SK-N-SH treated with all-trans-retinoic acid at 6 μM for 48 hours (cell line): ENCODE measurements around the gene TROAP.

Experiments
- ARNTL ChIP-seq: fragments of 450-650 bp; formaldehyde crosslinking; IDR thresholded peaks from 2 replicates; pipeline ENCODE4 v1.5.0; 2020; ENCODE audit warnings: low read depth, mild to moderate bottlenecking, moderate library complexity, borderline replicate concordance
- CREB5 ChIP-seq: fragments of 250-450 bp; sonication (Bioruptor Pico); IDR thresholded peaks from 2 replicates; pipeline ENCODE4 v1.5.1; 2020; ENCODE audit warnings: low read depth, mild to moderate bottlenecking, moderate library complexity
- CSDC2 ChIP-seq: fragments of 250-450 bp; sonication (Bioruptor Pico); IDR thresholded peaks from 2 replicates; pipeline ENCODE4 v1.5.0; 2020; ENCODE audit warnings: mild to moderate bottlenecking, moderate library complexity
- ISL1 ChIP-seq: fragments of 250-450 bp; sonication (Bioruptor Pico); IDR thresholded peaks from 2 replicates; pipeline ENCODE4 v2.1.2; 2022; ENCODE audit warnings: mild to moderate bottlenecking, moderate library complexity
- PATZ1 ChIP-seq: fragments of 250-450 bp; sonication (Bioruptor Pico); IDR thresholded peaks from 2 replicates; pipeline ENCODE4 v1.8.0; 2020; ENCODE audit warnings: mild to moderate bottlenecking, moderate library complexity, borderline replicate concordance
- RARB ChIP-seq: fragments of 250-450 bp; sonication (Bioruptor Pico); IDR thresholded peaks from 2 replicates; pipeline ENCODE4 v1.8.0; 2021; ENCODE audit warnings: mild to moderate bottlenecking, moderate library complexity
- SNAI2 ChIP-seq: fragments of 250-450 bp; sonication (Bioruptor Pico); IDR thresholded peaks from 2 replicates; pipeline ENCODE4 v1.5.0; 2020; ENCODE audit warnings: mild to moderate bottlenecking, moderate library complexity
- ZFP3 ChIP-seq: fragments of 250-450 bp; sonication (Bioruptor Pico); IDR thresholded peaks from 2 replicates; pipeline ENCODE4 v1.5.0; 2020; ENCODE audit warnings: mild to moderate bottlenecking, moderate library complexity
- ZFP30 ChIP-seq: fragments of 450-650 bp; formaldehyde crosslinking; IDR thresholded peaks from 2 replicates; pipeline ENCODE4 v1.5.0; 2022; ENCODE audit warnings: mild to moderate bottlenecking, moderate library complexity
- ZNF70 ChIP-seq: fragments of 450-650 bp; formaldehyde crosslinking; IDR thresholded peaks from 2 replicates; pipeline ENCODE4 v1.5.0; 2020; ENCODE audit warnings: mild to moderate bottlenecking, moderate library complexity
- TF ChIP-seq, protein P1 (sequence below): fragments of 250-450 bp; sonication (Bioruptor Pico); IDR thresholded peaks from 2 replicates; pipeline ENCODE4 v1.5.1; 2021; ENCODE audit warnings: mild to moderate bottlenecking, moderate library complexity
- TF ChIP-seq, protein P2 (sequence below): fragments of 250-450 bp; sonication (Bioruptor Pico); IDR thresholded peaks from 2 replicates; pipeline ENCODE4 v1.8.0; 2021; ENCODE audit warnings: low read depth, mild to moderate bottlenecking, moderate library complexity, borderline replicate concordance

DNA sequence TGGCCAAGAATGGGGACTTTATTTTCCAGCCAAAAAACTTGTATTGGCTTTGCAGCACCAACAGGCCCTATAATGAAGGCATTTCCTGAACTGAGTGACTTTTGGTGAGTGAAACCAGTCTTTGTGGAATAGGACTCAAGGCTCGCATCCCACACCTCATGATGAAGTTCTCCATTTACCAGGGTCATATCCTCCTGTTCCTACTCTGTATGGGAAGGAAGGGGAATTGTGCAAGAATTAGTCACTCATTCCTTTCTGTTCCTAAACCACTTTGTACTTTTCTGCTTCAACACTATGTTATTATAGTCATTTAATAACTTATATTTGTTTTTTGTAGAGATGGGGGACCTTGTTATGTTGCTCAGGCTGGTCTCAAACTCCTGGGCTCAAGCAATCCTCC lies 41.9 kb downstream of the TROAP start:
- TF ChIP-seq ARNTL (CRISPR knock-in tag) (no peak), ZFP3 (CRISPR knock-in tag) (no peak), PATZ1 (CRISPR knock-in tag) (no peak), CSDC2 (no peak), CREB5 (CRISPR knock-in tag) (no peak), ZFP30 (no peak), ISL1 (CRISPR knock-in tag) (no peak), SNAI2 (no peak), RARB (CRISPR knock-in tag) (no peak), ZNF70 (no peak)
- TF ChIP-seq, protein P1, sequence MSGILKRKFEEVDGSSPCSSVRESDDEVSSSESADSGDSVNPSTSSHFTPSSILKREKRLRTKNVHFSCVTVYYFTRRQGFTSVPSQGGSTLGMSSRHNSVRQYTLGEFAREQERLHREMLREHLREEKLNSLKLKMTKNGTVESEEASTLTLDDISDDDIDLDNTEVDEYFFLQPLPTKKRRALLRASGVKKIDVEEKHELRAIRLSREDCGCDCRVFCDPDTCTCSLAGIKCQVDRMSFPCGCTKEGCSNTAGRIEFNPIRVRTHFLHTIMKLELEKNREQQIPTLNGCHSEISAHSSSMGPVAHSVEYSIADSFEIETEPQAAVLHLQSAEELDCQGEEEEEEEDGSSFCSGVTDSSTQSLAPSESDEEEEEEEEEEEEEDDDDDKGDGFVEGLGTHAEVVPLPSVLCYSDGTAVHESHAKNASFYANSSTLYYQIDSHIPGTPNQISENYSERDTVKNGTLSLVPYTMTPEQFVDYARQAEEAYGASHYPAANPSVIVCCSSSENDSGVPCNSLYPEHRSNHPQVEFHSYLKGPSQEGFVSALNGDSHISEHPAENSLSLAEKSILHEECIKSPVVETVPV (CRISPR knock-in tag) = no peak
- TF ChIP-seq, protein P2, sequence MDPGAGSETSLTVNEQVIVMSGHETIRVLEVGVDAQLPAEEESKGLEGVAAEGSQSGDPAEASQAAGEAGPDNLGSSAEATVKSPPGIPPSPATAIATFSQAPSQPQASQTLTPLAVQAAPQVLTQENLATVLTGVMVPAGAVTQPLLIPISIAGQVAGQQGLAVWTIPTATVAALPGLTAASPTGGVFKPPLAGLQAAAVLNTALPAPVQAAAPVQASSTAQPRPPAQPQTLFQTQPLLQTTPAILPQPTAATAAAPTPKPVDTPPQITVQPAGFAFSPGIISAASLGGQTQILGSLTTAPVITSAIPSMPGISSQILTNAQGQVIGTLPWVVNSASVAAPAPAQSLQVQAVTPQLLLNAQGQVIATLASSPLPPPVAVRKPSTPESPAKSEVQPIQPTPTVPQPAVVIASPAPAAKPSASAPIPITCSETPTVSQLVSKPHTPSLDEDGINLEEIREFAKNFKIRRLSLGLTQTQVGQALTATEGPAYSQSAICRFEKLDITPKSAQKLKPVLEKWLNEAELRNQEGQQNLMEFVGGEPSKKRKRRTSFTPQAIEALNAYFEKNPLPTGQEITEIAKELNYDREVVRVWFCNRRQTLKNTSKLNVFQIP = no peak
